ACC112 (cell line): Measurements from ENCODE around the gene SYT4.

ENCODE experiments used
- H2AFZ ChIP-seq: fragments of 200-600 bp; sonication (generic); one replicate; pipeline ENCODE4 v1.6.0; 2017; ENCODE audit warnings: antibody characterized with exemption, low read length; ENCODE audit not compliant: unreplicated experiment
- H3K27ac ChIP-seq: fragments of 200-600 bp; sonication (generic); 2 replicates; pipeline ENCODE4 v1.5.1; 2014; ENCODE audit warnings: low read depth, mild to moderate bottlenecking, antibody characterized with exemption, low read length, moderate library complexity
- H3K27me3 ChIP-seq: fragments of 200-600 bp; sonication (generic); 2 replicates; pipeline ENCODE4 v1.6.1; 2014; ENCODE audit warnings: mild to moderate bottlenecking, antibody characterized with exemption, low read length, moderate library complexity, mixed read lengths; ENCODE audit not compliant: insufficient read depth
- H3K36me3 ChIP-seq: fragments of 200-600 bp; sonication (generic); 2 replicates; pipeline ENCODE4 v1.6.1; 2016; ENCODE audit warnings: mild to moderate bottlenecking, antibody characterized with exemption, low read length, moderate library complexity, mixed read lengths; ENCODE audit not compliant: insufficient read depth
- H3K4me1 ChIP-seq: fragments of 200-600 bp; sonication (generic); one replicate; pipeline ENCODE4 v1.6.1; 2016; ENCODE audit warnings: low read length, mixed read lengths; ENCODE audit not compliant: insufficient read depth, unreplicated experiment, control insufficient read depth
- H3K4me3 ChIP-seq: fragments of 200-600 bp; sonication (generic); 2 replicates; pipeline ENCODE4 v1.5.1; 2014; ENCODE audit warnings: mild to moderate bottlenecking, low read depth, low read length
- H3K79me2 ChIP-seq: fragments of 200-600 bp; sonication (generic); one replicate; pipeline ENCODE4 v1.6.0; 2016; ENCODE audit warnings: low read length; ENCODE audit not compliant: control insufficient read depth, unreplicated experiment, insufficient read depth

Gene SYT4

GRCh38 chr18:43220691-43221090 lies 56.6 kb downstream of the SYT4 start:
- Histone ChIP-seq H3K27ac (no peak overlapping the region), H3K27me3 (no peaks in the 10 kb centered on the region), H3K4me1 (no peaks in the 10 kb centered on the region), H3K36me3 (no peaks in the 10 kb centered on the region), H3K79me2 (no peaks in the 10 kb centered on the region), H3K4me3 (no peak overlapping the region), H2AFZ (no peak overlapping the region)
